Measurements from ENCODE around the gene F12. TPM values are rescaled to one million over a fixed set of nuclear protein-coding genes. Genes with fewer than 3 reads are reported as not detected.

F12 gene
- polyA plus RNA-seq, 1 of the 3 experiments (the other 2 are of a cell fraction): 4.3 TPM

- TF ChIP-seq CHD2 (IDR thresholded peaks at IDR 0.05; ENCODE audit: low read length, partially characterized antibody) (no peak), ZBTB33 (IDR thresholded peaks at IDR 0.05; ENCODE audit: borderline replicate concordance, low read depth) (no peak), SIN3A (IDR thresholded peaks at IDR 0.05; ENCODE audit: borderline replicate concordance, low read depth, low read length) (no peak), CTCF (IDR thresholded peaks at IDR 0.05) (no peak)
Observed at GRCh38 chr5:177443144-177443983, 34.0 kb upstream of the F12 start (continued).

GRCh38 chr5:177442066-177442826 is 32.9 kb upstream of the F12 start:
- no peak overlapping the region for H3K4me3 ChIP-seq (ENCODE audit: low read depth in 2 of 2, low read length in 1 of 2)
- H3K9me2 ChIP-seq: no peaks in the 10 kb centered on the region
- 0 out of 2 replicates have a peak, but pooled peaks cover 9% of the 10 kb centered on the region for H4K20me1 ChIP-seq (ENCODE audit: insufficient read depth)
- H3K4me1 ChIP-seq (ENCODE audit: control insufficient read depth in 1 of 2, insufficient read depth in 2 of 2, low read depth in 1 of 2, low read length in 1 of 2): peaks cover 7 to 15% of the 10 kb centered on the region in 2 experiments; a peak in 2 of 4 replicates
- no peak overlapping the region for H3K27ac ChIP-seq (ENCODE audit: low read depth in 2 of 2, low read length in 1 of 2)
- H3K79me2 ChIP-seq (ENCODE audit: insufficient read depth): peaks cover 23% of the 10 kb centered on the region
- H3F3A ChIP-seq (replicated peaks; ENCODE audit: insufficient read depth): peaks cover 15% of the 10 kb centered on the region
- POLR2A ChIA-PET: interaction anchor here (1.5 to 2.6 kb wide), 3 partner anchors 11 to 16 kb away, joined by 4 to 7 read pairs (median 7); no protein-coding TSS in a partner anchor
- DNase-seq: no peak
- CTCF ChIA-PET: interaction anchor here (0.6 to 13.9 kb wide), 10 partner anchors 11 to 133 kb away, joined by 3 to 228 read pairs (median 5); partner anchors contain the start of genes PDLIM7 and PFN3
- peaks cover 9 to 15% of the 10 kb centered on the region in 2 experiments for H3K36me3 ChIP-seq (replicated peaks in 1 of 2; ENCODE audit: control insufficient read depth in 1 of 2, insufficient read depth in 2 of 2, low read length in 1 of 2)
- whole genome bisulfite sequencing (ENCODE audit: low lambda C conversion rate): 95% methylated on average over 6 of the region's 20 CpGs
- H2AFZ ChIP-seq (ENCODE audit: low read depth): no peak overlapping the region
- no peak overlapping the region for H3K9ac ChIP-seq
- H3K4me2 ChIP-seq: no peak overlapping the region
- no peaks in the 10 kb centered on the region for H3K9me3 ChIP-seq
- no peaks in the 10 kb centered on the region for H3K27me3 ChIP-seq (ENCODE audit: insufficient read depth)
- no peak for TF ChIP-seq SMC3 (IDR thresholded peaks at IDR 0.05; ENCODE audit: low read depth, low read length)
